NT2/D1 (cell line): ENCODE results near the gene ADAMTS13.

Source experiments
- SUZ12 ChIP-seq: IDR thresholded peaks from 2 replicates; pipeline ENCODE4 v1.6.1; 2011; ENCODE audit not compliant: insufficient read length, insufficient read depth; ENCODE audit errors: extremely low read depth
- ZNF274 ChIP-seq: IDR thresholded peaks from 2 replicates; pipeline ENCODE4 v1.6.1; 2011; ENCODE audit warnings: mild to moderate bottlenecking, low read depth, low read length

DNA sequence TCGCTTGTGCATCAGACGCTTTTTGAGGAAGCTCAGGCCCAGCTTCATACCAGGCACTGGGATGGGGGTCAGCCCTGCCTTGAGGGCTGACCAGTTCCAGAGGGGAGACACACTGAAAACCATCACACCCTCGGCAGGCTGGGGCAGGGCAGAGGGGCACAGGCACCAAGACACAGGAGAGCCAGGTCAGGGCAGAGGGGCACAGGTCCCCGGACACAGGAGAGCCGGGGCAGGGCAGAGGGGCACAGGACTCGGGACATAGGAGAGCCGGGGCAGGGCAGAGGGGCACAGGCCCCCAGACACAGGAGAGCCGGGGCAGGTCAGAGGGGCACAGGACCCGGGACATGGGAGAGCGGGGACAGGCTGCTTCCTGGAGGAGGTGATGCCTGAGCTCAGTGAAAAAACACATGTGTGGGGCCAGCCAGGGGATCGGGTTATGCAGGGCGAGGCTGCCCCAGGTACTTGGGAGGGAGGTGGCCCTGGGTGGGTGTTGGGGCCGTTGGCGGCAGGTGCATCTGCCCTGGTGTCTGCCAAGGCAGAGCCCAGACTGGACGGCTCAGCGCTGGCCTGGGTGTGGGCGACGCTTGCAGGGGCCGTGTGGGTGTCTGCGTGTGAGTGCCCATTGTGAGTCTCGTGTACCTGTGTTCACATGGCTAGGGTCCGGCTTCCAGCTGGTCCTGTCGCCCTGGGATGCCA lies 71.8 kb downstream of the ADAMTS13 start:
- TF ChIP-seq ZNF274, result no peak
- TF ChIP-seq SUZ12, result no peak
